GM19438 (cell line): ENCODE measurements around the gene NME8.
"Not testable (repeated sequence)": the region's sequence is repeated elsewhere in the genome, so short reads cannot be mapped to it uniquely, and the experiment has no call there.

Experiments used
- ATAC-seq: cut with Tn5 transposase; IDR thresholded peaks from one replicate; pipeline ENCODE4 v1.9.1; 2021; ENCODE audit warnings: low read depth; ENCODE audit not compliant: unreplicated experiment

The NME8 gene

GRCh38 chr7:37848297-37848696 lies at the start of gene NME8:
Gene NME8, plus strand, starts transcription at chr7:37848597. Its CDS starts 1,670 bp downstream, at chr7:37850267.
- no peak for ATAC-seq

- ATAC-seq: no peak
These were observed 42.2 kb upstream of the NME8 start for GRCh38 chr7:37806152-37806551.

GRCh38 chr7:37812161-37812580 lies 36.2 kb upstream of the NME8 start:
- not testable (repeated sequence) for ATAC-seq

GRCh38 chr7:37815671-37816371 lies 32.6 kb upstream of the NME8 start:
- ATAC-seq: peak; percentile 72

GRCh38 chr7:37816922-37817590 lies 31.3 kb upstream of the NME8 start:
- ATAC-seq: no peak

- no peak for ATAC-seq
These were observed 30.8 kb upstream of the NME8 start for GRCh38 chr7:37817591-37817960.

- no peak for ATAC-seq
These were observed 30.2 kb upstream of the NME8 start for GRCh38 chr7:37817996-37818720.

- ATAC-seq: peak; percentile 82
These were observed 27.5 kb upstream of the NME8 start for GRCh38 chr7:37820708-37821468.

GRCh38 chr7:37822946-37823345 lies 25.5 kb upstream of the NME8 start:
- ATAC-seq: no peak

- no peak for ATAC-seq
These were observed 24.8 kb upstream of the NME8 start for GRCh38 chr7:37823557-37823956.

- no peak for ATAC-seq
These were observed 23.4 kb upstream of the NME8 start for GRCh38 chr7:37825038-37825437.

- no peak for ATAC-seq
These were observed 21.6 kb upstream of the NME8 start for GRCh38 chr7:37826825-37827224.

- ATAC-seq: no peak
These were observed 17.2 kb upstream of the NME8 start for GRCh38 chr7:37831244-37831643.

GRCh38 chr7:37832194-37832593 lies 16.2 kb upstream of the NME8 start:
- no peak for ATAC-seq

- ATAC-seq: no peak
These were observed 15.1 kb upstream of the NME8 start for GRCh38 chr7:37833107-37833817.

GRCh38 chr7:37833818-37834146 lies 14.6 kb upstream of the NME8 start:
- ATAC-seq: no peak

GRCh38 chr7:37853468-37853867 lies 5.1 kb downstream of the NME8 start:
- no peak for ATAC-seq

- ATAC-seq: no peak
These were observed 33.7 kb downstream of the NME8 start for GRCh38 chr7:37882086-37882485.

- ATAC-seq: no peak
These were observed 45.0 kb downstream of the NME8 start for GRCh38 chr7:37893359-37893758.

GRCh38 chr7:37894671-37895070 lies 46.3 kb downstream of the NME8 start:
- no peak for ATAC-seq
